Trophoblast cell (in vitro differentiated cells and primary cell): ENCODE measurements around the gene NBPF19. TPM values are rescaled to one million over a fixed set of nuclear protein-coding genes. Genes with fewer than 3 reads are reported as not detected.
"Not testable (repeated sequence)": the region's sequence is repeated elsewhere in the genome, so short reads cannot be mapped to it uniquely, and the experiment has no call there.

Experiments
- DNase-seq, 2 donors: peaks; one replicate each; pipeline ENCODE4 v3.0.0-alpha.2; 2016
- H2AFZ ChIP-seq: 2 replicates; pipeline ENCODE4 v1.6.1; 2013; ENCODE audit warnings: low read length, moderate library complexity, mild to moderate bottlenecking; ENCODE audit not compliant: insufficient read depth, poor library complexity
- H2AK5ac ChIP-seq: 2 replicates; pipeline ENCODE4 v1.6.1; 2013; ENCODE audit warnings: mild to moderate bottlenecking, low read length
- H2BK120ac ChIP-seq: 2 replicates; pipeline ENCODE4 v1.6.1; 2013; ENCODE audit warnings: low read length, mild to moderate bottlenecking, moderate library complexity; ENCODE audit not compliant: insufficient read depth, poor library complexity
- H2BK12ac ChIP-seq: 2 replicates; pipeline ENCODE4 v1.6.1; 2013; ENCODE audit warnings: mild to moderate bottlenecking, low read length, moderate library complexity
- H2BK5ac ChIP-seq: 2 replicates; pipeline ENCODE4 v1.6.1; 2013; ENCODE audit warnings: low read length, low read depth, moderate library complexity, mild to moderate bottlenecking; ENCODE audit not compliant: poor library complexity
- H3K14ac ChIP-seq: 2 replicates; pipeline ENCODE4 v1.6.1; 2013; ENCODE audit warnings: mild to moderate bottlenecking, low read length
- H3K18ac ChIP-seq: 2 replicates; pipeline ENCODE4 v1.6.1; 2013; ENCODE audit warnings: mild to moderate bottlenecking, low read length
- H3K23ac ChIP-seq: 2 replicates; pipeline ENCODE4 v1.6.1; 2013; ENCODE audit warnings: low read length
- H3K27ac ChIP-seq: 2 replicates; pipeline ENCODE4 v1.5.1; 2013; ENCODE audit warnings: low read depth, mild to moderate bottlenecking, inconsistent platforms, low read length, moderate library complexity
- H3K27me3 ChIP-seq: 2 replicates; pipeline ENCODE4 v1.6.1; 2013; ENCODE audit warnings: inconsistent platforms, mild to moderate bottlenecking, low read length, moderate library complexity; ENCODE audit not compliant: insufficient read depth
- H3K36me3 ChIP-seq, 2 experiments: 1 replicate in 1 of 2; 2 replicates in 1 of 2; pipeline ENCODE4 v1.6.1; 2013; ENCODE audit warnings: low read length in 2 of 2, mild to moderate bottlenecking in 2 of 2, moderate library complexity in 1 of 2; ENCODE audit not compliant: insufficient read depth in 2 of 2, control insufficient read depth in 1 of 2
- H3K4ac ChIP-seq: 2 replicates; pipeline ENCODE4 v1.6.1; 2013; ENCODE audit warnings: low read depth, mild to moderate bottlenecking, low read length, moderate library complexity
- H3K4me1 ChIP-seq, 2 experiments: 1 replicate in 1 of 2; 2 replicates in 1 of 2; pipeline ENCODE4 v1.6.1; 2013; ENCODE audit warnings: low read length in 2 of 2, mild to moderate bottlenecking in 2 of 2, moderate library complexity in 1 of 2; ENCODE audit not compliant: insufficient read depth in 2 of 2, control insufficient read depth in 1 of 2
- H3K4me2 ChIP-seq: 2 replicates; pipeline ENCODE4 v1.6.1; 2013; ENCODE audit warnings: inconsistent platforms, mild to moderate bottlenecking, low read length, moderate library complexity
- H3K4me3 ChIP-seq: 2 replicates; pipeline ENCODE4 v1.5.1; 2013; ENCODE audit warnings: mild to moderate bottlenecking, low read depth, low read length, inconsistent platforms
- H3K79me1 ChIP-seq: one replicate; pipeline ENCODE4 v1.6.1; 2013; ENCODE audit warnings: low read length
- H3K79me2 ChIP-seq: 2 replicates; pipeline ENCODE4 v1.6.1; 2013; ENCODE audit warnings: low read length, mild to moderate bottlenecking; ENCODE audit not compliant: control insufficient read depth, insufficient read depth, poor library complexity
- H3K9ac ChIP-seq: 2 replicates; pipeline ENCODE4 v1.6.1; 2013; ENCODE audit warnings: mild to moderate bottlenecking, low read length
- H3K9me3 ChIP-seq: 2 replicates; pipeline ENCODE4 v1.6.1; 2013; ENCODE audit warnings: low read depth, mild to moderate bottlenecking, control low read depth, inconsistent platforms, low read length; ENCODE audit not compliant: insufficient read depth
- H4K12ac ChIP-seq: 2 replicates; pipeline ENCODE4 v1.6.1; 2013; ENCODE audit warnings: low read depth, mild to moderate bottlenecking, low read length, moderate library complexity
- H4K8ac ChIP-seq: 2 replicates; pipeline ENCODE4 v1.6.1; 2013; ENCODE audit warnings: low read depth, mild to moderate bottlenecking, low read length, moderate library complexity
- H4K91ac ChIP-seq: one replicate; pipeline ENCODE4 v1.6.1; 2013; ENCODE audit warnings: low read depth, mild to moderate bottlenecking, low read length, moderate library complexity
- WGBS: extraction: QIAGEN DNeasy Blood & Tissue Kit; methylation state at CpG from one replicate; pipeline ENCODE4 v1.1.7; 2013; ENCODE audit warnings: missing lambda C conversion rate; ENCODE audit not compliant: insufficient read length, insufficient coverage; ENCODE audit errors: extremely low coverage; 5-methylcytosine and 5-hydroxymethylcytosine counted together
- polyA plus RNA-seq: library from polyadenylated mRNA; stranded (reverse); fragments of 200-250 nt; gene quantifications from 2 replicates; pipeline ENCODE4 v1.2.3, GENCODE V29; 2013

NBPF19 gene
- 2.1 and 2.2 TPM in 2 replicates for polyA plus RNA-seq

- not testable (repeated sequence) for H3K4me2 ChIP-seq, H3K4me1 ChIP-seq, H3K79me1 ChIP-seq, H2BK5ac ChIP-seq, H2AFZ ChIP-seq, H3K4me3 ChIP-seq, H3K14ac ChIP-seq, H3K18ac ChIP-seq, H4K12ac ChIP-seq, H3K4ac ChIP-seq, H3K79me2 ChIP-seq, H2AK5ac ChIP-seq, H3K23ac ChIP-seq, DNase-seq, H3K27me3 ChIP-seq, H4K8ac ChIP-seq, H2BK12ac ChIP-seq, H3K9me3 ChIP-seq, H4K91ac ChIP-seq, H3K27ac ChIP-seq, H3K9ac ChIP-seq, H2BK120ac ChIP-seq, H3K36me3 ChIP-seq
- WGBS, result no CpG with 5 or more reads among the region's 2 CpGs
Measured at GRCh38 chr1:149474745-149475144, at the start of gene NBPF19. NBPF19 (plus strand) TSS chr1:149475045; CDS start chr1:149475933, 888 bp downstream.

GRCh38 chr1:149428317-149428716 lies 46.5 kb upstream of the NBPF19 start:
- not testable (repeated sequence) for H3K4me3 ChIP-seq, H3K18ac ChIP-seq, H4K91ac ChIP-seq, H3K36me3 ChIP-seq, H2BK12ac ChIP-seq, H3K4me2 ChIP-seq, H3K27me3 ChIP-seq, H3K9me3 ChIP-seq, H3K27ac ChIP-seq, H2AFZ ChIP-seq, H4K12ac ChIP-seq, H3K4me1 ChIP-seq, H3K23ac ChIP-seq, H3K14ac ChIP-seq, H2BK120ac ChIP-seq, DNase-seq, H3K4ac ChIP-seq, H2AK5ac ChIP-seq, H3K79me1 ChIP-seq, H3K79me2 ChIP-seq, H2BK5ac ChIP-seq, H3K9ac ChIP-seq, H4K8ac ChIP-seq
- no CpG with 5 or more reads among the region's 3 CpGs for WGBS

- H3K9me3 ChIP-seq, result not testable (repeated sequence)
- whole genome bisulfite sequencing, result no CpG with 5 or more reads among the region's 6 CpGs
Measured at GRCh38 chr1:149445451-149445850, 29.4 kb upstream of the NBPF19 start.

GRCh38 chr1:149452196-149452595 lies 22.6 kb upstream of the NBPF19 start:
- not testable (repeated sequence) for H3K23ac ChIP-seq, H3K14ac ChIP-seq, H3K9me3 ChIP-seq, H3K18ac ChIP-seq, H2BK120ac ChIP-seq, H3K4me1 ChIP-seq, H4K12ac ChIP-seq, H2BK5ac ChIP-seq, H3K4me2 ChIP-seq, H2AFZ ChIP-seq, H3K36me3 ChIP-seq, DNase-seq, H3K4me3 ChIP-seq, H2AK5ac ChIP-seq, H3K27me3 ChIP-seq, H3K4ac ChIP-seq, H2BK12ac ChIP-seq, H3K9ac ChIP-seq, H4K8ac ChIP-seq, H3K27ac ChIP-seq, H4K91ac ChIP-seq, H3K79me2 ChIP-seq, H3K79me1 ChIP-seq
- WGBS, result no CpG with 5 or more reads among the region's 2 CpGs

More at GRCh38 chr1:149445451-149445850, 29.4 kb upstream of the NBPF19 start:
- H2AFZ ChIP-seq, H4K12ac ChIP-seq, H2BK120ac ChIP-seq, H3K4me1 ChIP-seq, H4K91ac ChIP-seq, H3K23ac ChIP-seq, H2BK5ac ChIP-seq, H3K79me1 ChIP-seq, H4K8ac ChIP-seq, H3K27me3 ChIP-seq, H3K4me3 ChIP-seq, H2BK12ac ChIP-seq, H3K79me2 ChIP-seq, H3K18ac ChIP-seq, H2AK5ac ChIP-seq, H3K27ac ChIP-seq, H3K4ac ChIP-seq, H3K9ac ChIP-seq, H3K14ac ChIP-seq, H3K4me2 ChIP-seq, H3K36me3 ChIP-seq: not testable (repeated sequence)
- peak; percentile 0 to 5 for DNase-seq
